ENCODE measurements around the gene PLD5. TPM values are rescaled to one million over a fixed set of nuclear protein-coding genes. Genes with fewer than 3 reads are reported as not detected.

PLD5 gene
- polyA plus RNA-seq, 3 donors, result not detected

DNA sequence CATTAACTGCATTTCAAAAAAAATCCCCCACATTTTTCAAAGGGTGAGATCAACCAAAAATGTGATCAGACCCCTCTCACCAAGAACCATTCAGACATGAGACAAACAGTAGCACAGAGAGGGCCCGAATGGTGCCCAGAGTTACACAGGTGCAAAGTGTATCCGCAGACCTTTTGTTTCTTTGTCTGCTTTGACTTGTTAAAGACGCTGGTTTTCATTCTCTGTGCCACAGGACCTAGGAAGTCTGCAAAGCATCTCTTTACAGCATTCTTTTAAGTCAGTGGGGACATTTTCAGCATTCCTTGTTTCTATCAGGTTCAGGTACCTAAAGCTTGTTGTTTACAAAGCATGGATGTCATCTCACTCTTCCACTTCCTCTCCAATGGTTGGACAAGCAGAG, 438.4 kb downstream of the PLD5 start:
- DNase-seq, result no peak
- TF ChIP-seq, protein P1, sequence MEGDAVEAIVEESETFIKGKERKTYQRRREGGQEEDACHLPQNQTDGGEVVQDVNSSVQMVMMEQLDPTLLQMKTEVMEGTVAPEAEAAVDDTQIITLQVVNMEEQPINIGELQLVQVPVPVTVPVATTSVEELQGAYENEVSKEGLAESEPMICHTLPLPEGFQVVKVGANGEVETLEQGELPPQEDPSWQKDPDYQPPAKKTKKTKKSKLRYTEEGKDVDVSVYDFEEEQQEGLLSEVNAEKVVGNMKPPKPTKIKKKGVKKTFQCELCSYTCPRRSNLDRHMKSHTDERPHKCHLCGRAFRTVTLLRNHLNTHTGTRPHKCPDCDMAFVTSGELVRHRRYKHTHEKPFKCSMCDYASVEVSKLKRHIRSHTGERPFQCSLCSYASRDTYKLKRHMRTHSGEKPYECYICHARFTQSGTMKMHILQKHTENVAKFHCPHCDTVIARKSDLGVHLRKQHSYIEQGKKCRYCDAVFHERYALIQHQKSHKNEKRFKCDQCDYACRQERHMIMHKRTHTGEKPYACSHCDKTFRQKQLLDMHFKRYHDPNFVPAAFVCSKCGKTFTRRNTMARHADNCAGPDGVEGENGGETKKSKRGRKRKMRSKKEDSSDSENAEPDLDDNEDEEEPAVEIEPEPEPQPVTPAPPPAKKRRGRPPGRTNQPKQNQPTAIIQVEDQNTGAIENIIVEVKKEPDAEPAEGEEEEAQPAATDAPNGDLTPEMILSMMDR (IDR thresholded peaks at IDR 0.05), result no peak

DNA sequence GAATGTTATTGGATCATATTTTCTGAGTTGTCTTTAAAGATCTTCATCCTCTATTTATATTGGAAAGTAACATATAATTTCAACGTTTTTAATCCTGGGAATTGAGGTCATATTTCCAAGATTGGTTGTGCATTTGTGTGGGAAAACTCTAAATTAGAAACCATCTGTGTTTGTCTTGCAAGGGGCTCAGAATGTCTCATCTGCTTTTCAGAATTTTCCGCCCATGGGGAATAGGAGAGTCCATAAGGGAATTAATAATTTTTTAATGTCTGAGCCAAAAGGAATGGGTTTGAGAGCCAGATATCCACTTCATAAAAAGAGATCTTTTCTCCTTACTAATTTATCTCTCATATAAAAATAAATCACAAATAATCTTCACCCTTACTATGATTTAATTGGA, 440.8 kb downstream of the PLD5 start:
- H3K9ac ChIP-seq (ENCODE audit: insufficient read depth, low read length, poor library complexity, severe bottlenecking), result no peak overlapping the region
- no peaks in the 10 kb centered on the region for H3K4me1 ChIP-seq (ENCODE audit: control insufficient read depth in 1 of 2, insufficient read depth in 2 of 2, low read length in 2 of 2)
- H3K27me3 Mint-ChIP-seq (ENCODE audit: low read depth in 3 of 3), result peaks cover 0 to 3% (median 3%) of the 10 kb centered on the region in 3 donors
- TF ChIP-seq, protein P1 (IDR thresholded peaks at IDR 0.05), result no peak
- H3K4me3 Mint-ChIP-seq, result no peak overlapping the region
- H3K4me3 ChIP-seq (replicated peaks in 1 of 3; ENCODE audit: low read depth in 2 of 3, low read length in 3 of 3), result no peak overlapping the region
- no peaks in the 10 kb centered on the region for H3K27me3 ChIP-seq (ENCODE audit: control insufficient read depth in 2 of 2, insufficient read depth in 2 of 2, low read length in 2 of 2)
- H3K9me3 Mint-ChIP-seq, result peaks cover 0 to 5% (median 1%) of the 10 kb centered on the region in 7 donors
- DNase-seq, result no peak
- H3K9me3 ChIP-seq (replicated peaks in 1 of 2; ENCODE audit: control insufficient read depth in 1 of 2, insufficient read depth in 1 of 2, low read length in 2 of 2), result no peaks in the 10 kb centered on the region
- no peaks in the 10 kb centered on the region for H3K79me2 ChIP-seq (ENCODE audit: insufficient read depth, low read length)
- H3K4me2 ChIP-seq (replicated peaks; ENCODE audit: extremely low read depth, low read length, poor library complexity, severe bottlenecking), result no peak overlapping the region
- no peak overlapping the region for H3K27ac ChIP-seq (ENCODE audit: low read depth in 1 of 2, low read length in 2 of 2)
- WGBS (ENCODE audit: insufficient coverage), result no CpG with 5 or more reads among the region's 2 CpGs
- no peaks in the 10 kb centered on the region for H3K36me3 Mint-ChIP-seq
- no peak overlapping the region for H2AFZ ChIP-seq (ENCODE audit: insufficient read depth, low read depth, low read length, poor library complexity, severe bottlenecking)
- intact Hi-C loops (cut with micrococcal nuclease), result no loop called here
- H4K20me1 ChIP-seq (ENCODE audit: insufficient read depth, low read length), result no peaks in the 10 kb centered on the region
- H3K4me1 Mint-ChIP-seq, result no peaks in the 10 kb centered on the region
- no peak overlapping the region for H3K27ac Mint-ChIP-seq
- H3K36me3 ChIP-seq (replicated peaks in 1 of 2; ENCODE audit: control insufficient read depth in 1 of 2, insufficient read depth in 2 of 2, low read length in 2 of 2), result no peaks in the 10 kb centered on the region

More for the DNA sequence above, 438.4 kb downstream of the PLD5 start:
- Histone ChIP-seq H3K79me2 (ENCODE audit: insufficient read depth, low read length) (no peaks in the 10 kb centered on the region), H3K4me1 (ENCODE audit: control insufficient read depth in 1 of 2, insufficient read depth in 2 of 2, low read length in 2 of 2) (no peaks in the 10 kb centered on the region), H3K36me3 (replicated peaks in 1 of 2; ENCODE audit: control insufficient read depth in 1 of 2, insufficient read depth in 2 of 2, low read length in 2 of 2) (no peaks in the 10 kb centered on the region), H4K20me1 (ENCODE audit: insufficient read depth, low read length) (no peaks in the 10 kb centered on the region), H3K27ac (ENCODE audit: low read depth in 1 of 2, low read length in 2 of 2) (no peak overlapping the region), H3K4me2 (replicated peaks; ENCODE audit: extremely low read depth, low read length, poor library complexity, severe bottlenecking) (no peak overlapping the region), H3K4me3 (replicated peaks in 1 of 3; ENCODE audit: low read depth in 2 of 3, low read length in 3 of 3) (no peak overlapping the region), H3K9ac (ENCODE audit: insufficient read depth, low read length, poor library complexity, severe bottlenecking) (no peak overlapping the region), H3K9me3 (replicated peaks in 1 of 2; ENCODE audit: control insufficient read depth in 1 of 2, insufficient read depth in 1 of 2, low read length in 2 of 2) (no peaks in the 10 kb centered on the region), H2AFZ (ENCODE audit: insufficient read depth, low read depth, low read length, poor library complexity, severe bottlenecking) (no peak overlapping the region), H3K27me3 (ENCODE audit: control insufficient read depth in 2 of 2, insufficient read depth in 2 of 2, low read length in 2 of 2) (no peaks in the 10 kb centered on the region)
- no peak overlapping the region for H3K27ac Mint-ChIP-seq
- H3K9me3 Mint-ChIP-seq, result peaks cover 0 to 2% (median 0%) of the 10 kb centered on the region in 7 donors
- WGBS (ENCODE audit: insufficient coverage), result 64% methylated on average over 3 of the region's 3 CpGs
- intact Hi-C loops (cut with micrococcal nuclease), result no loop called here
- H3K4me1 Mint-ChIP-seq, result no peaks in the 10 kb centered on the region
- peaks cover 0 to 3% (median 3%) of the 10 kb centered on the region in 3 donors for H3K27me3 Mint-ChIP-seq (ENCODE audit: low read depth in 3 of 3)
- no peaks in the 10 kb centered on the region for H3K36me3 Mint-ChIP-seq
- no peak overlapping the region for H3K4me3 Mint-ChIP-seq
